ENCODE results near the gene PID1. TPM values are rescaled to one million over a fixed set of nuclear protein-coding genes. Genes with fewer than 3 reads are reported as not detected.

The PID1 gene
- total and polyA plus RNA-seq, 11 donors, result 2.1 to 17.7 (median 7.1) TPM

GRCh38 chr2:229130522-229130921 lies 140.6 kb downstream of the PID1 start:
- Histone ChIP-seq H3K36me3 (no peaks in the 10 kb centered on the region), H3K27ac (no peak overlapping the region), H3K9me3 (peaks cover 0 to under 1% (median 0%) of the 10 kb centered on the region in 12 donors), H3K4me1 (peaks cover 0 to 12% (median 0%) of the 10 kb centered on the region in 12 donors), H3K27me3 (no peaks in the 10 kb centered on the region), H3K4me3 (no peak overlapping the region)
- intact Hi-C loops (cut with DNase I), result loop anchor here in 8 of 10 donors (5.0 to 10.0 kb wide), 7 partner anchors 137 to 457 kb away; partner anchors contain the start of gene PID1 (in 5 of the 8)
- DNase-seq (peak in 1 of 5 donors; percentile 7), ATAC-seq (peak in 3 of 4 donors; percentile 49 to 61 (median 53))
- WGBS, 4 donors, result 24 to 40% (median 28%) methylated on average over 6 of the region's 6 CpGs
- TF ChIP-seq CTCF (IDR thresholded peaks at IDR 0.05) (no peak), POLR2A (IDR thresholded peaks at IDR 0.05) (no peak)

- peak overlapping the region in 1 of 12 donors; percentile 31 for H3K27ac ChIP-seq
- TF ChIP-seq CTCF (IDR thresholded peaks at IDR 0.05) (no peak), POLR2A (IDR thresholded peaks at IDR 0.05) (no peak)
- 47 to 53% (median 50%) methylated on average over 12 of the region's 12 CpGs for WGBS, 4 donors
- no peaks in the 10 kb centered on the region for H3K27me3 ChIP-seq
- peaks cover 0 to 6% (median 0%) of the 10 kb centered on the region in 12 donors for H3K9me3 ChIP-seq
- intact Hi-C loops (cut with DNase I), result loop anchor here in 9 of 10 donors (5.0 to 10.0 kb wide), 8 partner anchors 137 to 457 kb away; partner anchors contain the start of gene PID1 (in 5 of the 9)
- H3K4me1 ChIP-seq, result peaks cover 0 to 12% (median 0%) of the 10 kb centered on the region in 12 donors
- DNase-seq, result peak in 3 of 5 donors; percentile 8 to 36 (median 30)
- ATAC-seq, result peak in 3 of 4 donors; percentile 66 to 77 (median 68)
- peak overlapping the region in 1 of 12 donors; percentile 10 for H3K4me3 ChIP-seq
- no peaks in the 10 kb centered on the region for H3K36me3 ChIP-seq
Measured at GRCh38 chr2:229129738-229130371, 141.2 kb downstream of the PID1 start.

GRCh38 chr2:229127471-229127870 lies 143.6 kb downstream of the PID1 start:
- H3K4me3 ChIP-seq, result no peak overlapping the region
- no peaks in the 10 kb centered on the region for H3K36me3 ChIP-seq
- no peak for ATAC-seq
- no peak for DNase-seq
- H3K4me1 ChIP-seq, result peaks cover 0 to 14% (median 0%) of the 10 kb centered on the region in 12 donors
- TF ChIP-seq CTCF (IDR thresholded peaks at IDR 0.05) (no peak), POLR2A (IDR thresholded peaks at IDR 0.05) (no peak)
- intact Hi-C loops (cut with DNase I), result loop anchor here in 1 of 10 donors (10.0 kb wide), 1 partner anchor 423 kb away; no protein-coding TSS in a partner anchor
- no peak overlapping the region for H3K27ac ChIP-seq
- H3K27me3 ChIP-seq, result no peaks in the 10 kb centered on the region
- peaks cover 0 to 17% (median 0%) of the 10 kb centered on the region in 12 donors for H3K9me3 ChIP-seq
- WGBS, 4 donors, result 59 to 84% (median 77%) methylated on average over 4 of the region's 4 CpGs

GRCh38 chr2:229126066-229126465 lies 145.0 kb downstream of the PID1 start:
- no peak for ATAC-seq
- intact Hi-C loops (cut with DNase I), result loop anchor here in 1 of 10 donors (10.0 kb wide), 1 partner anchor 421 kb away; no protein-coding TSS in a partner anchor

More at GRCh38 chr2:229126066-229126465, 145.0 kb downstream of the PID1 start:
- no peaks in the 10 kb centered on the region for H3K36me3 ChIP-seq
- peaks cover 0 to 17% (median 0%) of the 10 kb centered on the region in 12 donors for H3K9me3 ChIP-seq
- WGBS, 4 donors, result 70 to 94% (median 79%) methylated on average over 2 of the region's 2 CpGs
- no peak overlapping the region for H3K27ac ChIP-seq
- H3K27me3 ChIP-seq, result no peaks in the 10 kb centered on the region
- no peak for DNase-seq
- TF ChIP-seq POLR2A (IDR thresholded peaks at IDR 0.05), result no peak
- no peak for TF ChIP-seq CTCF (IDR thresholded peaks at IDR 0.05)
- peaks cover 0 to 14% (median 0%) of the 10 kb centered on the region in 12 donors for H3K4me1 ChIP-seq
- H3K4me3 ChIP-seq, result no peak overlapping the region
